A673 (cell line): ENCODE results near the gene TSPEAR. TPM values are rescaled to one million over a fixed set of nuclear protein-coding genes. Genes with fewer than 3 reads are reported as not detected.
"Not testable (repeated sequence)": the region's sequence is repeated elsewhere in the genome, so short reads cannot be mapped to it uniquely, and the experiment has no call there.

ENCODE experiments used
- BruUV-seq: library from RNA; stranded (reverse); fragments of 400-500 nt; replicated peaks from 2 replicates; lab custom pipeline; 2021; lab: Mats Ljungman, UMichigan
- CTCF ChIA-PET: fragments of 300-600 bp; sonication (Branson Sonifier 250); formaldehyde crosslinking; loops from one replicate; lab custom pipeline; 2022; ENCODE audit warnings: antibody characterized with exemption; lab: Charles Lee
- POLR2A ChIA-PET: fragments of 300-600 bp; sonication (Branson Sonifier 250); formaldehyde crosslinking; loops from one replicate; lab custom pipeline; 2022; ENCODE audit warnings: antibody characterized with exemption; ENCODE audit not compliant: low non-redundant PET; lab: Charles Lee
- DNase-seq: peaks from one replicate; pipeline ENCODE4 v3.0.0-alpha.2; 2015; ENCODE audit warnings: low spot score
- H3K27ac ChIP-seq: fragments of 200-600 bp; sonication (generic); 2 replicates; pipeline ENCODE4 v1.5.1; 2016; ENCODE audit warnings: mixed run types, low read depth, mild to moderate bottlenecking, mixed read lengths, antibody characterized with exemption, low read length; ENCODE audit not compliant: poor library complexity, severe bottlenecking
- H3K27me3 ChIP-seq: fragments of 200-600 bp; sonication (generic); replicated peaks from 2 replicates; pipeline ENCODE4 v1.6.1; 2017; ENCODE audit warnings: mixed run types, low read depth, mild to moderate bottlenecking, mixed read lengths, antibody characterized with exemption, low read length; ENCODE audit not compliant: insufficient read depth, poor library complexity
- H3K36me3 ChIP-seq: fragments of 200-600 bp; sonication (generic); 2 replicates; pipeline ENCODE4 v1.6.1; 2016; ENCODE audit warnings: mixed run types, mild to moderate bottlenecking, mixed read lengths, antibody characterized with exemption, low read length; ENCODE audit not compliant: insufficient read depth, poor library complexity, severe bottlenecking
- H3K4me1 ChIP-seq: fragments of 200-600 bp; sonication (generic); 2 replicates; pipeline ENCODE4 v1.6.1; 2017; ENCODE audit warnings: mixed run types, mild to moderate bottlenecking, mixed read lengths, antibody characterized with exemption, low read length; ENCODE audit not compliant: insufficient read depth, poor library complexity, severe bottlenecking
- H3K4me3 ChIP-seq: fragments of 200-600 bp; sonication (generic); 2 replicates; pipeline ENCODE4 v1.5.1; 2016; ENCODE audit warnings: low read depth, mixed run types, mild to moderate bottlenecking, mixed read lengths, low read length; ENCODE audit not compliant: poor library complexity, severe bottlenecking
- H3K9me3 ChIP-seq: fragments of 200-600 bp; sonication (generic); 2 replicates; pipeline ENCODE4 v1.6.1; 2016; ENCODE audit warnings: mixed run types, low read depth, mild to moderate bottlenecking, mixed read lengths, antibody characterized with exemption, low read length; ENCODE audit not compliant: poor library complexity, severe bottlenecking
- CTCF ChIP-seq: fragments of 300-800, 200-600 bp; sonication (generic); conservative IDR thresholded peaks from 2 replicates; pipeline ENCODE4 v1.5.1; 2017; ENCODE audit warnings: low read depth, mild to moderate bottlenecking, antibody characterized with exemption, low read length, moderate library complexity, mixed read lengths
- EZH2 ChIP-seq: fragments of 200-600 bp; sonication (generic); IDR thresholded peaks from 2 replicates; pipeline ENCODE4 v1.6.1; 2017; ENCODE audit warnings: borderline replicate concordance, low read depth, mild to moderate bottlenecking, mixed read lengths, antibody characterized with exemption, low read length; ENCODE audit not compliant: poor library complexity, severe bottlenecking
- intact Hi-C: fragments of 100-400 bp; cut with micrococcal nuclease; formaldehyde crosslinking; loops from one replicate; pipeline ENCODE4 v1.10.0; 2022; ENCODE audit not compliant: unreplicated experiment
- total RNA-seq: library from RNA; stranded (reverse); gene quantifications from 2 replicates; pipeline ENCODE4 v1.2.3, GENCODE V29; 2021

TSPEAR gene
- total RNA-seq, 1 experiment from 2014 or later: 8.3 TPM

DNA sequence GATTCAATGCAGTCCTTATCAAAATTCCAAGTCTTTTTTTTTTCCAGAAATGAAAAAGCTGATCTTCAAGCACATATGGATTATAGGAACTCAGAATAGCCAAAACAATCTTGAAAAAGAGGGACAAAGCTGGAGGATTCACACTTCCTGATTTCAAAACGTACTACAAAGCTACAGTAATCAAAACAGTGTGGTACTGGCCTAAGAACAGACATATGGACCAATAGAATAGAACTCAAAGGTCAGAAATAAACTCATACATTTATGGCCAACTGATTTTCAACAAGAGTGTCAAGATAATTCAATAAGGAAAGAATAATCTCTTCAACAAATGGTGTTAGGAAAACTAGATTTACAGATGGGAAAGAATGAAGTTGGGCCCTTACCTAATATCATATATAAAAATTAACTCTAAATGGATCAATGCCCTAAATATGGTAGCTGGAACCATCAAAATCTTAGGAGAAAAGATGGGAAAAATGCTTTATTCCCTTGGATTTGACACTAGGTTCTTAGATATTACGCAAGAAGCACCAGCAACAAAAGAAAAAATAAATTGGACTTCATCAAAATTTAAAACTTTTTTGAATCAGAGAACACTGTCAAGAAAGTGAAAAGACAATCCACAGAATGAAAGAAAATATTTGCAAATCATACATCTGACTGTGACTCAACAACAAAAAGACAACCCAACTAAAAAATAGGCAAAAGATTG is 18.4 kb downstream of the TSPEAR start:
- no TSS peak for BruUV-seq
- ChIA-PET POLR2A (no interaction called here), CTCF (no interaction called here)
- TF ChIP-seq CTCF (no peak), EZH2 (no peak)
- Histone ChIP-seq H3K27me3 (no peaks in the 10 kb centered on the region), H3K36me3 (no peaks in the 10 kb centered on the region), H3K4me3 (no peak overlapping the region), H3K27ac (no peak overlapping the region), H3K9me3 (peaks cover 23% of the 10 kb centered on the region), H3K4me1 (peaks cover 4% of the 10 kb centered on the region)
- no peak for DNase-seq
- intact Hi-C loops: no loop called here

DNA sequence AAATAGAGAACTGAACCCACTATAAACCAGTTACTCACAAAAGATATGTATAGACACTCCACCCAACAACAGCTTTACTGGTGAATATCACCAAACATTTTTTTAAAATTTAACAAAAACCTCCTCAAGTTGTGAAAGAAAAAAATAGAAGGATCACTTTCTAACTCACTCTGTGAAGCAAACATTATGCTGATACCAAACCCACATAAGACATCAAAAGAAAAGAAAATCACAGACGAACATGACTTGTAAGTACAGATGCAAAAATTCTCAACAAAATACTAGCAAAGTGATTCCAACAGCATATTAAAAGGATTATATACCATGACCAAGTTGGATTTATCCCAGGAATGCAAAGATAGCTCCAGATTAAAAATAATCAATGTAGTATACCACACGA is 19.7 kb downstream of the TSPEAR start:
- POLR2A ChIA-PET: no interaction called here
- DNase-seq: no peak
- Histone ChIP-seq H3K27ac (no peak overlapping the region), H3K4me1 (peaks cover 4% of the 10 kb centered on the region), H3K27me3 (no peaks in the 10 kb centered on the region), H3K9me3 (peaks cover 23% of the 10 kb centered on the region), H3K36me3 (no peaks in the 10 kb centered on the region), H3K4me3 (no peak overlapping the region)
- TF ChIP-seq EZH2: no peak
- TF ChIP-seq CTCF: no peak
- CTCF ChIA-PET: no interaction called here
- intact Hi-C loops: no loop called here
- no TSS peak for BruUV-seq

GRCh38 chr21:44689740-44690139 is 21.6 kb downstream of the TSPEAR start:
- peaks cover 23% of the 10 kb centered on the region for H3K9me3 ChIP-seq
- POLR2A ChIA-PET, H3K4me1 ChIP-seq, H3K4me3 ChIP-seq, H3K27me3 ChIP-seq, BruUV-seq, CTCF ChIA-PET, DNase-seq, H3K27ac ChIP-seq, intact Hi-C loops, H3K36me3 ChIP-seq: not testable (repeated sequence)

- ChIA-PET CTCF (no interaction called here), POLR2A (no interaction called here)
- Histone ChIP-seq H3K9me3 (peaks cover 7% of the 10 kb centered on the region), H3K36me3 (no peaks in the 10 kb centered on the region), H3K27ac (no peak overlapping the region), H3K27me3 (no peaks in the 10 kb centered on the region), H3K4me3 (no peak overlapping the region), H3K4me1 (peaks cover 4% of the 10 kb centered on the region)
- BruUV-seq: no TSS peak
- no peak for TF ChIP-seq CTCF
- TF ChIP-seq EZH2: no peak
- intact Hi-C loops: no loop called here
- DNase-seq: no peak
Observed at GRCh38 chr21:44687671-44688070, 23.7 kb downstream of the TSPEAR start.
